DMS153 treated with DMSO at 0.1 percent for 48 hours (cell line): Measurements from ENCODE around the gene RTN4.

ENCODE experiments used
- DNase-seq: peaks from one replicate; lab custom pipeline; 2025; ENCODE audit not compliant: unreplicated experiment; lab: John Stamatoyannopoulos, UW

The RTN4 gene

DNA sequence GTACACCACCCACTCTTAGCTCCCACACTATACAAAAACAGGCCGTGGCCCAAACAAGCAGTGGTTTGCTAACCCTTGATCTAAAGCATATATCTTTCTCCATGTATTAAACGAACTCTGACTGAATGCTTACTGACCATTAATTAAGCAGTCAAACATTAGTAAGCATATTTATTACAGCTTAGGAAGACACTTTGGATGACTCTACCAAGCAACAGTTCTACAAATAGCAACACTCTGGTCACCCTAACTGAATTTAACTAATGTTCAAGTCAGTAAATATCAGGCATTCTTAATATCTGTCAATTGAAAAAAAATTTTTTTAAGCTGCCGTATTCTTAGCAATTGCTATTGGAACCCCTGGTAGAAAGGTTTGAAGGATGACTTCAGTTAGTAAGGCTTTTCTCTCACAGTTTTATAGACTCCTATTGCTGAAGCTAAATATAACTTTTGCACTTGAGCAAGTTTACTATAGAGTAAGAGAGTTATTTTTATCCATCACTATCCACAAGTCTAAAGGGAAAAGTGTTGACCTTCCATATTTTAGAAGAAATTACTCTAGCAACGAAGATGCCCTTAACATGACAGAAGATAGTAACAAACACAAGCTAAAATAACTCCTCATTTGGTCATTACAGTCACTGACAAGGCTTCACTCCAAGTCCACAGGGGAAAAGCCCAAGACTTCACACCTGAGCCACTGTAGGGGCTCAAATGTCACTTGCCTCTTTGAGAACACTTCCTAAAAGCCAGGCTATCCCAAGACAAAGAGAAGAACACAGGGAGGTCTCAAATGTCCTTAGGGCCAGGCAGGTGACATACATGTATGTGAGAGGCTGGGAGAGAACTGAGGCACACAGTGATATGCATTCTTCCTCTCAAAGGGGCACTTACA is 74.4 kb downstream of the RTN4 start:
- no peak for DNase-seq

DNA sequence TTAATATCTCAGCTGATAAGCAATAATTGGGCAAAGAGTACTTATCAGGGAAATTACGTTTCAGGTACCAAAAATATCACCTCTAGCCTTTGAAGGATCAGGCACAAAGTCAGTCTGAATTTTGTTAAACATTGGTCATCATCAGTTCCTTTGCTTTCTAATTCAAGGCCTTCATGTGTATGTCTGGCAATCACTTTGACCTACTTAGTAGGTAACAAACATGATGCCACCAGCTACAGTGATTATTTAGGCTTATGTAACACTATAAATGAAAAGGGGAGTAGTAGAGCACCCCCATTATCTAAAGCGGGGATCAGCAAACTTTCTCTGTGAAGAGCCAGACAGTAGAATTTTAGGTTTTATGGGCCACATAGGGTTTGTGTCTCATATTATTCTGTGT is 75.1 kb downstream of the RTN4 start:
- no peak for DNase-seq

DNA sequence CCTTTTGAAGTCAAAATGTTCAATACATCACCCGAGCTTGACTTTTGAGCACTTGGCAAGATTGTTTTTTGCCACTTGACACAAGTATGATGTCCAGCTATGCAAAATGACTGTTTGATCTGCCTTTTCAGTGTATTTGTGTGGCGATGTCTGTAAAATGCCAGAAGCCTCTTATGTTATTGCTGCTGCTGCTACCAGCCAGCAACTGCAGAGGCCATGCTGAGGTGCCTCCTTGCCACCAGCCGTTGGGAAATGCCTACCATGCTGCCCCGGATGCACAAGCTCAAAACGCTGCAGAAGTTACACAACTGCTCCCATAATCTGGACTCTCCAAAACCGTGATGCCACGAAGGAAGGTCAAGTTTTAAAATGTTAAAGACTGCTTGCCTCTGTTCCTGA is 80.3 kb downstream of the RTN4 start:
- DNase-seq: no peak

DNA sequence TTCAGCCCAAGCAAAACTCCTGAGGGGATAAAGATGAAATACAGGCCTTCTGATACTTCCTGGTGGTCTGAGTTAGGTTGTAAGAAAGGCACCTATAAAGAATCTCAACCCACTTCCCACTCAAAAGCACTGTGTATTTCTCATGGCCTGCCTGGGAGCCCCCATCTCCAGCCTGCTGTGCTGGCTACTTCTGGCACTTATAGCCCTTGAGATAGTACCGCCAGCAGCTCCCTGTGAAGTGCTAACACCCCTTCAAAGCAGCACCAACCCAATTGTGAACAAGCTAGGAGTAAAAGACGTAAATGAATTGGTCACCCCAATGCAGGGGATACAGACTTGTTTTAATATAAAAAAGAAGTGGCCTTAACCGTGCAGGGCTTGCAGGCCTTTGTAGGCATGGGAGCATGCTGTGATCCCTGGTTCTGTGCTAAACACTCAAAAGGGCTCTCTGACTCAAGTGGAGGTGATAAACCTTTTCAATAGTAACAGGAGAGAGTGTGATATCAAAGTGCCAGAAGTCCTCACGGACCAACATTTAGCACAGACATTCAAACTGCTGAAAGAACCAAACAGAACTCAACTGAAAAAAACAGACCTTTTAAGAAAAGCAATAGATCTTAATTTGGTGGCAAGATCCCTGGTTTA is 80.8 kb downstream of the RTN4 start:
- no peak for DNase-seq

DNA sequence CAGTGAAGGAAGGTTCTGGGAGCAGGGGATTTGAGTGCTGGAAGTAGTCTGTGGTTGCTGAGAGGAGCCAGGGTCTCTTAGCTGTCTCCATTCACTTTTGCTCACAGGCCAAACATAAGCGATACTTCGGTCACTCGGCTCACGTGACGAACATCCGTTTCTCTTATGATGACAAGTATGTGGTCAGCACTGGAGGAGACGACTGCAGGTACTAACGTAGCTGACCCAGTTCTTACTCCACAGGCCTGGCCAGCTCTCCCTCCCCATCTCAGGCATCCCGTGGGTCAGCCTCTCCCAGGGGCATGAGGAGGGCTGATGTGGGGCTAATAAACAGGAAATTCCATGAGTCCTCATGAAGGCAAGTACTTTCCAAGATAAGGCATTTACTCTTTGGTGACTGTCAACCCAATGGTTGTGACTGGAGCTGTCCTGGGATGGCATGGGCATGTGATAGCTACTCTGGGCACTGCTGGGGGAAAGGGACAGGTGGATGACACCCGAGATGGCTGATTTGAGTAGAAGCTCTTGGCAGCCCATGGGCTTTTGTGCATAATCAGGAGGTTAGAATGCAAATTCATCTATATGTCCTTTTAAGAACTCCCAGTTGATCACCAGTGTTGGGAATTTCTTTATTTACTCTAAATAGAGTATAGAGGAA is 81.6 kb downstream of the RTN4 start:
- DNase-seq: no peak

DNA sequence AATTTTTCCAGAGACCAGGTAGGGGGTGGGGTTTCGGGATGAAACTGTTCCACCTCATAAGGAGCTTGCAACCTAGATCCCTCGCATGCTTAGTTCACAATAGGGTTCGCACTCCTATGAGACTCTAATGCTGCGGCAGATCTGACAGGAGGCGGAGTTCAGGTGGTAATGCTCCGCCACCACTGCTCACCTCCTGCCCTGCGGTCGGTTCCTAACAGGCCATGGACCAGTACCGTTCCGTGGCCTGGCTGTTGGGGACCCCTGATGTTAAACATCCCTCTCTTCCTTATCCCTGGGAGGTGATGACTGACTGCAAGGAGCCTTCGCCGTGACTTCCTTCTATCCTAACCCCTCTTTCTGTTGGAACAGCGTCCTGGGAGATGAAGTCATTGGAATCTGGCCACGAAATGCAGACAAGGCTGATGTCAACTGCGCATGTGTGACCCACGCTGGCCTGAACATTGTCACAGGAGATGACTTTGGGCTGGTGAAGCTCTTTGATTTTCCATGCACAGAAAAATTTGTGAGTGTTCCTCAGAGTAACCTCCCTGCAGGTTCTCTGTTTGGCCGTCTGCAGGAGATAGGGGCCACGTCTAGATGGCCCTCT is 82.4 kb downstream of the RTN4 start:
- DNase-seq: no peak

DNA sequence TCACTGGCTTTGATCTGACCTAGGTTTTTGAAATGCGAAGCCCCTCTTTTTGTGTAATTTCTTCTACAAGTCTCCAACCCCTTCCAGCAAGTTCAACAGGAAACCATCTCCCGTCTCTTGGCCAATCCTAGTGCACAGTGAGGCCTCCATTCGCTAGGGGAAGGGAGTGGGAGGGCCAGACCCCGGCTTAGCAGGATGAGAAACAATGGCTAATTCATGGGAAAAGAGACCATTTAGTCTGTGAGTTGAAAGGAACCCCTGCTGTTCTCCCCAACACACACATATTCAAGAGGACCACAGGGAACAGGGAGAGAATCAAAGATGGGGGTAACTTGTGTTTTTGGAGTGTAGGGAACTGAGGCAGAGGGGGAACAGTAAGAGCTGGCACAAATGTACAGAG is 83.0 kb downstream of the RTN4 start:
- no peak for DNase-seq

DNA sequence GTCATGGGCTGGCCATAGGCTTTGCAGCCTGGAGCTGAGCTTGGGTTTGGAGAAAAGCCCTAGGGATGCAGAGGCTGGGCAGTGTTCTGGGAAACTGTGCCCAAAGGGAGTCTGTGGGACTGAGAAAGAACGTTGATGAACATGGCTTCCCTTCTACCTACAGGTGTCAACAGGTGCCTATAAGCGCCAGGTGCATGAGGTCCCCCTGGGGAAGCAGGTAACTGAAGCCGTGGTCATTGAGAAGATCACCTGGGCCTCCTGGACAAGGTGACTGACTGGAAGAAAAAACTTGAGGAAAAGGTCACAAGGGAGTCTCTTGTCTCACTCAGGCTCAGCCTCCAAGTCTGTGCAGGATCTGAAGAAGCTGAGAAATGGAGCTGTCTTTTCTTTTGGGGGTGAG is 83.4 kb downstream of the RTN4 start:
- no peak for DNase-seq

DNA sequence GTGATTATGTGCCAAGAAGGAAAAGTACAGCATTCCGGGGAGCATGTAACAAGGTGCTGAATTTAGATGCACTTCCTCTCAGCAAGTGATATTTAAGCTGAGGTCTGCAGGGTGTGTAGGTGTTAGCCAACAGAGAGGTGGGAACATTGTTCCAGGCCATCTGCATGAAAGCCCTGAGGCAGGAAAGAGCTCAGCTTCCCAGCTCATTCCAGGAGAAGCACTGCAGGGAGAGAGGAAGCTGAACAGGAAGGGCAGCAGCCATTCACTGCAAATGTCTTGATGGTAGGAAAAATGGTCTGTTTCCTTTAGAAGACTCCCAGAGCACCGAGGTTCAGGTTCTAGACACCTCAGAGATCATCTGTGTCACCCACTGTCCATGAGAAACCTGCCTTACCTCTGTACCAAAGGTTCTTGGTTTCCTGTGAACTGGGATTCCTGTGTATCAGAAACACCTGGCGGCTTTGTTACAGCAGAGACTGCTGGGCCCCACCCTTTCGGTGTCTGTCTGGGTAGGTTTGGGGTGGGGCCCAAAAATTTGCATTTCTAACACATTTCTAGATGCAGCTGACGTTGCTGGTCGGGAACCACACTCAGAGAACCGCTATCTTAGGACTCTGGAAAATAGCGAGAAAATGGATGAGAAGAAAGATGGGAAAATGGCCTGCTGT is 84.0 kb downstream of the RTN4 start:
- DNase-seq: no peak

DNA sequence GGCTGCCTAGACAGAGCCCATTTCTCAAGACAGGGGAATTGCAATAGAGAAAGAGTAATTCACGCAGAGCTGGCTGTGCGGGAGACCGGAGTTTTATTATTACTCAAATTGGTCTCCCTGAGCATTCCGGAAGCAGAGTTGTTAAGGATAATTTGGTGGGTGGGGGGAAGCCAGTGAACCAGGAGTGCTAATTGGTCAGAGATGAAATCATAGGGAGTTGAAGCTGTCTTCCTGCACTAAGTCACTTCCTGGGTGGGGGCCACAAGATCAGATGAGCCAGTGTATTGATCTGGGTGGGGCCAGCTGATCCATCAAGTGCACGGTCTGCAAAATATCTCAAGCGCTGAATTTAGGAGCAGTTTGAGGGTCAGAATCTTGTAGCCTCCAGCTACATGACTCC is 84.8 kb downstream of the RTN4 start:
- DNase-seq: no peak

DNA sequence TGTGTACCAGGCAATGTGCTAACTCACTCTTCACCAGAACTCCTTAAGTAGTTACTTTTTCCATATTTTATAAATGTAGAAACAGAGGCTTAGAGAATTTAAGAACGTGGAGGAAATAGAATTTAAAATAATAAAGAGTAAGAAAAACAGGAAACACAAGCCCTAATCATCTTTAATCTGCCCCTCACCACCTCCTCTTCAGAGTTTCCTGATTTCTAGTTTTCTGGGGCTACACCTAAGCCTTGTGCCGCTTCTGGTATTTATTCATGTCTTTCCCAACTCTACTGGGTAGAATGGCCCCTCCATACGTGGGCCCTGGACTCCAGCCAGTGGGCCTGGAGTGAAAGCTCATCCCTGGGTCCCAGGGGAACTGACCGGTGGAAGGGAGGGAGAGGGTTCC is 85.4 kb downstream of the RTN4 start:
- no peak for DNase-seq

DNA sequence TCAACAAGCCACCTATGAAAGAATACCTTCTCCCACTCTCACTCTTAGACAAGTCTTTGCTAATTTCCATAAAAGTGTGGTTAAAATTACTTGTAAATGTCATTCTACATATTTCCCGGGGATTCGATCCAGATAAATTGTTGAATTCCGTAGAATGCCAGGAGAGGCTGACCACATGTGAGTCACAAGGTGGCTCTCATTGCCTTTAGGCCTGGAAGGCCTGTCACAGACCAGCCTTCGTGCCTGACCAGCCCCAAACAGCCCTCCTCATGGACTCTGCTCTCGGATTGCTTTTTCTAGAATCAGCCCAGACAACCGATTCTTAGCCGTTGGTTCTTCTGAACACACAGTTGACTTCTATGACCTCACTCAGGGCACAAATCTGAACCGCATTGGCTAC is 86.0 kb downstream of the RTN4 start:
- no peak for DNase-seq

DNA sequence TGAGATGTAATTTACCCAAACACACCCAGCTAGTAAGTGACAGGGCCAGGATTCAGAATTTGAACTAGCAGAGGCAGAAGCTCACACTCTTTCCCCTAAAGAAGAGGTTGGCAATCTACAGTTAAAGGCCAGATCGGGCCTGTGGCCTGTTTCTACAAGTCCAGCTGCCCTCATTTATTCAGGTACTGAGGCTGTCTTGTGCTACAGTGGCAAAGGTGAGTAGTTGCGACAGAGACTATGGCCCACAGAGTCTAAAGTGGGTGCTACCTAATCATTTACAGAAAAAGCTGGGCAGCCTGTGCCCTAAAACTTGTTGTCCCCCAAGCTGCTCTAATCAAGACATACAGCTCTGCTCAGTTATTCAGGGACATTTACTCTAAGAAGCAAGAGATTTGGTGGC is 86.8 kb downstream of the RTN4 start:
- DNase-seq: no peak

DNA sequence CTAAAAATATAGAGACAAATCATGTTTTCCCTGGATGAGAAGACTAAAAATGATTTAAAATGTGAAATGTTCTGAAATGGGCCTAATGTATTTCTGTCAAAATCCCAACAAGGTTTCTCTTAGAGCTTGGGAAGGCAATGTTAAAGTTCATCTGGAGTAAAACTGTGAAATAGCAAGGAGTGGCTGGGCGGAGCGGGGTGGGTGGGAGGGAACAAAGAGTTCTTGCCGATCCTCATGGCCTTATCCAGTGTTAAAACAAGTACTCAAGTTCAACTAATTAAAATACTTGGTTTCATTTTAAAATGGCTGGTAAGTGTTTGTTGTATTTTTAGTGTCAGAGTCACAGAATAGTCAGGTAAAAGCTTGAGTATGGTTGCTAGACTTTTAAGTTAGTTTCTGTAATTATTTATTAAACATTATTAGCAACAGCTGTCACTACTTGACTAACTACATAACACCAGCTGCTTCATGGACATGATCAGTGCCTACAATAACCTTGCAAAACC is 87.3 kb downstream of the RTN4 start:
- no peak for DNase-seq

DNA sequence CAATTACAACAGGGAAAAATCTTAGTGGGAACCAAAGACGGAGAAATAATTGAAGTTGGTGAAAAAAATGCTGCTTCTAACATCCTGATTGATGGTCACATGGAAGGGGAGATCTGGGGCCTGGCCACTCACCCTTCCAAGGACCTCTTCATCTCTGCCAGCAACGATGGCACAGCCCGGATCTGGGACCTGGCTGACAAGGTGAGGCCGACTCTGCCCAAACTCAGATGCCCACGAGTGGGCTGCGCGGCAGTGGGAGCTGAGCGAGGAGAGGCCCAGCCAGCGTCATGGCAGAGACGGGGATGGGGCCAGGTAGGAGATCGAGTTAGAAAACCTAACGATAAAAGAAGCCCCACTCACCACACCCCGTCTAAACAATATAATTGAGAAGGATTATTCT is 87.7 kb downstream of the RTN4 start:
- no peak for DNase-seq

DNA sequence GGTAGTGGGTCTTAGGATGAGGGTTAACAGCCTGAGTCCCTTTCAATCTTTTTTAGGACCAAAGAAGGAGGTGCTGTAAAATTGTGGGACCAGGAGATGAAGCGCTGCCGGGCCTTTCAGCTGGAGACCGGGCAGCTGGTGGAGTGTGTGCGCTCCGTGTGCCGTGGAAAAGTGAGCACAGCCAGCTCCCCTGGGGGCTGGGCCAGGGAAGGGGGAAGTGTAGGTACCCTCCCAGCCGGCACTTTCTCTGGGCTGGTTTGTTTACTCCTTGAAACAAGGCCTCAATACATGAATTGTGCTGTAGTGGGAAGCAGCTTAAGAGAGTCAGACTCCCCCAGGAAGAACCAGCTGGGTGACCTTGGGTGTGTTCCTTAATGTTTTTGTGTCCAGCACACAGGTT is 90.1 kb downstream of the RTN4 start:
- no peak for DNase-seq

DNA sequence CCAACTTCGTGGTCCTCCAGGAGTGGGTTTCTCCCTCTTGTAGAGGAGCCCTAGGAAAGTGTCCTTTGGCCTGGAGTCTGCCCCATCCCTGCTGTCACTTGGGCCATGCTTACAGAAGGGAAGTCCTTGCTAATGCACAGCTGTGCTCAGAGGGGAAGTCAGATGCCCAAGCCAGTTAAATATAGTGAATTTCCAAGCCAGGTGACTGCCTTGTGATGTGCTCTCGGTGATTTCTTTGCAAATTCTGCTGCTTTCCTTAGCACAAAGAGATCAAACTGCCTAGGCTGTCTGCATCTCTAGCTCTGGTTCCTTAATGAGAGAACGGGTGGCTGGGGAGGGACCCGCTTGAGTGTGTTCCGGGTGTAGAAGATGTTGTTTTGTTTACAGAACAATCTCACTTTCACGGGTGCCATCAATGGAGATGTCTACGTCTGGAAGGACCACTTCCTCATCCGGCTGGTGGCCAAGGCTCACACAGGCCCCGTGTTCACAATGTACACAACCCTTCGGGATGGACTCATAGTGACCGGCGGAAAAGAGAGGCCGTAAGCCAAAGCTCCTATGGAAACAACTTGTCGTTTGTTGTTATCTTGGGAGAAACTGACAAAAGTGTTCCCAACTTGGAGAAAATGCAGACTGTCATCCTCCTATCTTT is 91.4 kb downstream of the RTN4 start:
- DNase-seq: no peak

DNA sequence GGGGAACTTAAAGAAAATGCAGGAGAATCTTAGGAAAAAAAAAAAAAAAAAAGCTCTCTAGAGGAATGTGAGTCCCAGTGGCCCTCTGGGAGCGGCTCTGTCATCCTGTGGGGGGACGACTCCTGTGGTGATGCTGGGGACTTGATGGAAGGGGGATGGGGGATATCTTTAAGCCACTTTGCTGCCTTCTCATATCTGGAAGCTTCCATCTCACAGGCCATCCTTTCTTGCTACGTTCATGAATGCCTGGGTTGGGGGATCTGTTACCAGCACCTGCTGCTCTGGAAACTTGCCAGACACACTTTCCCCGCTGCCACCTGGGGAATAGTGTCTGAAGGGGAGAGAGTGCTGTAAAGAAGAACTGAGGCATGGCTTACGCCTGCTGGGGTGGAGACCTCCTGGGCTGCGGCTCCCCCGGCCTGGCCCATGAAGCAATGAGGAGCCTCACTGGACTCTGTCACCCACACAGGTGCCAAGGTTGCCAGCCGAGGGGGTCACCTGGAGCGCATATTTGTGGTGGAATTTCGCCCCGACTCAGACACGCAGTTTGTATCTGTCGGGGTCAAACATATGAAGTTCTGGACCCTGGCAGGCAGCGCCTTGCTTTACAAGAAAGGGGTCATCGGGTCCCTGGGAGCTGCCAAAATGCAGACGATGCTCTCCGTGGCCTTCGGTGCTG is 92.8 kb downstream of the RTN4 start:
- no peak for DNase-seq

DNA sequence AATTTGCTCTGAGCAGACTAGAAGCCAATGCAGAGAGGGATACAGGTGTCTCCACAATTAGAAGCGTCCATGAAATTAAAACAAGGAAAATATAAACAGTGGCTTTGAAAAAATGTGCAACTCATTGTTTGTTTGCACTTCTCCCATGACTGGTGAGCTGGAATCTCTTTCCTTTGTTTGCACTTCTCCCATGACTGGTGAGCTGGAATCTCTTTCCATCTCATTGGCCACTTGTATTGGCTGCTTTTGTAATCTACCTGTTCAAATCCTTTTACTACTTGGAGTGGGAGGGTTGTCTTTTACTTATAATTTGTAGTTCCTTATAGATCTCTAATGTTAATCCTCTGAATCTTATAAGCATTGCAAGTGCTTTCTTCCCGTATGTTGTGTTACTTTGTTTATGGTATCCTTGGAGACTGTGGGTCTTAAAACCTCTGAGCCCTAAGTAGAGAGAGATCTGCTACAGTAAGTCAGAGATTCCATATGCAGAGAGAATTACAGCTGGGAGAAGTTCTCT is 94.1 kb downstream of the RTN4 start:
- no peak for DNase-seq
